ENCODE measurements around the gene CNGB1. TPM values are rescaled to one million over a fixed set of nuclear protein-coding genes. Genes with fewer than 3 reads are reported as not detected.
A peak's percentile ranks its signal among the peaks of the same experiment; 100 is the strongest.
"Not testable (repeated sequence)": the region's sequence is repeated elsewhere in the genome, so short reads cannot be mapped to it uniquely, and the experiment has no call there.

CNGB1 gene
- total RNA-seq, 1 experiment from 2014 or later = not detected

DNA sequence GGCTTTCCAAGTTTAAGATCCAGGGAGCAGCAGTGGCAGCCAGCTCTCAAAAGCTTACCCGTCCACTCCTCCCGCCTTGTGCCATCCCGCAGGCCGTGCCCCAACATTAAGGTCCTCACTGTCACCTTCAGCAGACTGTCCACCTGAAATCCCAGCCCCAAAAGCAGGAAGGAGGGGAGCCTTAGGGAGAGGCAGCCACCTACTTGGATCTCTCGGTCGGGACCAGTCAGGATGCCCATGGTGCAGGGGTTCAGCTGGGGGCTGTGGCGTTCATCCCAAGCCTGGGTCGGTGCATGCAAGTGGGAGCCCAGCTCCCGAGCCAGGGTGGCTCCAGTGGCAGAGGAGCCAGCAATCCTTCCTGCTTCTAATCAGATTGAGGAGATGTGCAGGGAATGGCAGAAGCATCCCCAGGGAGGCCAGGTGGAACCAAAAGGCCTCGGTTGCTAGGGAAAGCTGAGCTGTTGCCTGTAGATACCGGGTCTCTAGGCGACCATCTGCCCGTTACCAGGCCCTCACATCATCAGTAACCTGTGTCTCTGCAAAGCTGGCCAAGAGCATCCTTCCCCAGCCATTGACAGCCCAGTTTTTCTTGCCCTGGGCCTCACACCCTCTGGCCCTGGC lies 24.6 kb downstream of the CNGB1 start:
- intact Hi-C loops (cut with micrococcal nuclease; ENCODE audit: unreplicated experiment) = no loop called here
- Histone ChIP-seq H3K4me3 (ENCODE audit: low read depth, low read length, poor library complexity, severe bottlenecking) (no peak overlapping the region), H3K4me1 (ENCODE audit: insufficient read depth, low read length, poor library complexity, severe bottlenecking) (peaks cover 10% of the 10 kb centered on the region), H3K27me3 (replicated peaks; ENCODE audit: insufficient read depth, low read depth, low read length, poor library complexity) (no peaks in the 10 kb centered on the region), H3K36me3 (ENCODE audit: insufficient read depth, low read length, poor library complexity, severe bottlenecking) (no peaks in the 10 kb centered on the region), H3K27ac (ENCODE audit: low read depth, low read length, poor library complexity, severe bottlenecking) (no peak overlapping the region), H3K9me3 (ENCODE audit: low read depth, low read length, poor library complexity, severe bottlenecking) (no peaks in the 10 kb centered on the region)
- no TSS peak for BruUV-seq (replicated peaks)
- ChIA-PET CTCF (no interaction called here), POLR2A (ENCODE audit: low non-redundant PET) (no interaction called here)
- TF ChIP-seq, protein P1, sequence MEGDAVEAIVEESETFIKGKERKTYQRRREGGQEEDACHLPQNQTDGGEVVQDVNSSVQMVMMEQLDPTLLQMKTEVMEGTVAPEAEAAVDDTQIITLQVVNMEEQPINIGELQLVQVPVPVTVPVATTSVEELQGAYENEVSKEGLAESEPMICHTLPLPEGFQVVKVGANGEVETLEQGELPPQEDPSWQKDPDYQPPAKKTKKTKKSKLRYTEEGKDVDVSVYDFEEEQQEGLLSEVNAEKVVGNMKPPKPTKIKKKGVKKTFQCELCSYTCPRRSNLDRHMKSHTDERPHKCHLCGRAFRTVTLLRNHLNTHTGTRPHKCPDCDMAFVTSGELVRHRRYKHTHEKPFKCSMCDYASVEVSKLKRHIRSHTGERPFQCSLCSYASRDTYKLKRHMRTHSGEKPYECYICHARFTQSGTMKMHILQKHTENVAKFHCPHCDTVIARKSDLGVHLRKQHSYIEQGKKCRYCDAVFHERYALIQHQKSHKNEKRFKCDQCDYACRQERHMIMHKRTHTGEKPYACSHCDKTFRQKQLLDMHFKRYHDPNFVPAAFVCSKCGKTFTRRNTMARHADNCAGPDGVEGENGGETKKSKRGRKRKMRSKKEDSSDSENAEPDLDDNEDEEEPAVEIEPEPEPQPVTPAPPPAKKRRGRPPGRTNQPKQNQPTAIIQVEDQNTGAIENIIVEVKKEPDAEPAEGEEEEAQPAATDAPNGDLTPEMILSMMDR (conservative IDR thresholded peaks at IDR 0.05; ENCODE audit: low read depth, low read length) = no peak
- no peak for DNase-seq (ENCODE audit: low spot score)

DNA sequence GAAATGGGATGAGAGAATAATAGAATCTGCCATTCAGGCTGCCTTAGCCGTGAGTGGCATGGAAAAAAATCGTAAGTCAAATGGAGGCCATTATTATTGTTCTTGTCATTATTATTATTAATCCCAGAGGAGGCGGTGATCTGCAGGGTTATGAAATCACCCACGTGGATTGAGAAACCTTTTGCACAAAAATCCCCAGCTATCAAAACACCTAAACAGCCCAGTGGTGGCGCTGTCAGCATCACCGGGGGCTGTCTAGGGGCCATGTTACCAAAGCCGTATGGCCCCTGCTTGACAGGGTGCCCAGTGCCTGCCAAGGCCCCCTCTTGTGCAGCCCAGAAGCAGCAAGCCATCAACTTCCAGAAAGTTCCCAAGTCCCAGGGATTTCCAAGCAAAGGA lies 25.2 kb downstream of the CNGB1 start:
- no peak for TF ChIP-seq EZH2 (IDR thresholded peaks at IDR 0.05; ENCODE audit: borderline replicate concordance, low read depth, low read length, poor library complexity, severe bottlenecking)
- TF ChIP-seq, protein P1 (conservative IDR thresholded peaks at IDR 0.05; ENCODE audit: low read depth, low read length) = peak; percentile 26; the same call in 1 of the 2 replicates
- ChIA-PET POLR2A (ENCODE audit: low non-redundant PET) (no interaction called here), CTCF (no interaction called here)
- no peaks in the 10 kb centered on the region for H3K9me3 ChIP-seq (ENCODE audit: low read depth, low read length, poor library complexity, severe bottlenecking)
- no peak overlapping the region for H3K4me3 ChIP-seq (ENCODE audit: low read depth, low read length, poor library complexity, severe bottlenecking)
- H3K27me3 ChIP-seq (replicated peaks; ENCODE audit: insufficient read depth, low read depth, low read length, poor library complexity) = no peaks in the 10 kb centered on the region
- intact Hi-C loops (cut with micrococcal nuclease; ENCODE audit: unreplicated experiment) = no loop called here
- BruUV-seq (replicated peaks) = no TSS peak
- no peak for DNase-seq (ENCODE audit: low spot score)
- no peaks in the 10 kb centered on the region for H3K36me3 ChIP-seq (ENCODE audit: insufficient read depth, low read length, poor library complexity, severe bottlenecking)
- no peak overlapping the region for H3K27ac ChIP-seq (ENCODE audit: low read depth, low read length, poor library complexity, severe bottlenecking)
- peaks cover 11% of the 10 kb centered on the region for H3K4me1 ChIP-seq (ENCODE audit: insufficient read depth, low read length, poor library complexity, severe bottlenecking)

DNA sequence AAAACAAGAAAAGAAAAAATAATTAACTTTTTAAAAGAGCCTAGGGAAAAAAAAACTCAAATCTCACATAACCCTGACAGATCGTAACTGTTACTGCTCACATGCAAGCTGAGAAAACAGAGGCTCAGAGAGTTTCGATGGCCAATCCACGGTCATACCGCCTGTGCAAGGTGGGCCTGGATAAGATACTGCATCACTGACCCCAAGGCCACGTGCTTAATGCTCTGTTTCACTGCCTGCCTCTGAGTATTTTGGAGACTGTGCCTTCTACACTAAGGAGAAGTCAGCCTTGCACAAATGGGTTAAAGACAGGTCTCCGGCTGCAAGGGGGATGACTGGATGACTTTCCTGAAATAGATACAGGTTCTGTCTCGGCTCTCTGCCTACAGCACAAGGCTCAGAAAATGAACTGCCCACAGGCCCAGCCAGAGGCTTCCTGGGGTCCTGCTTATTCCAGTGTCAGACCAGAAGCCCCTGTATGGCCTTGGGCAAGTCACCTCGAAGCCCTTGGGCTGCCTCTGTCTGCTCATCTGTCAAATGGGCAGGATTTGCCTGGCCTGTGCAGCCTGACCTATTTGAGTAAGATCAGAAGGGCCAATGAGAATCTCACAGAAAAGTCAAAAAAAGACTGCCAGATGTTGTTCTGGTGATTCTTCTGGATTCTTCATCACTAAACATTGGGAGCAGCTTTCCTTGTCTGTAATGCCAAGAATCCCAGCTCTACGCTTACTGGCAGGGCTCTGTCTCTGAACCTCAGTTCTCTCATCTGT lies 25.8 kb downstream of the CNGB1 start:
- intact Hi-C loops (cut with micrococcal nuclease; ENCODE audit: unreplicated experiment) = no loop called here
- Histone ChIP-seq H3K4me1 (ENCODE audit: insufficient read depth, low read length, poor library complexity, severe bottlenecking) (peaks cover 10% of the 10 kb centered on the region), H3K9me3 (ENCODE audit: low read depth, low read length, poor library complexity, severe bottlenecking) (no peaks in the 10 kb centered on the region), H3K4me3 (ENCODE audit: low read depth, low read length, poor library complexity, severe bottlenecking) (no peak overlapping the region), H3K27me3 (replicated peaks; ENCODE audit: insufficient read depth, low read depth, low read length, poor library complexity) (no peaks in the 10 kb centered on the region), H3K27ac (ENCODE audit: low read depth, low read length, poor library complexity, severe bottlenecking) (no peak overlapping the region), H3K36me3 (ENCODE audit: insufficient read depth, low read length, poor library complexity, severe bottlenecking) (no peaks in the 10 kb centered on the region)
- no peak for DNase-seq (ENCODE audit: low spot score)
- ChIA-PET CTCF (no interaction called here), POLR2A (ENCODE audit: low non-redundant PET) (no interaction called here)
- BruUV-seq (replicated peaks) = no TSS peak
- TF ChIP-seq, protein P1 (conservative IDR thresholded peaks at IDR 0.05; ENCODE audit: low read depth, low read length) = no peak
- no peak for TF ChIP-seq EZH2 (IDR thresholded peaks at IDR 0.05; ENCODE audit: borderline replicate concordance, low read depth, low read length, poor library complexity, severe bottlenecking)

DNA sequence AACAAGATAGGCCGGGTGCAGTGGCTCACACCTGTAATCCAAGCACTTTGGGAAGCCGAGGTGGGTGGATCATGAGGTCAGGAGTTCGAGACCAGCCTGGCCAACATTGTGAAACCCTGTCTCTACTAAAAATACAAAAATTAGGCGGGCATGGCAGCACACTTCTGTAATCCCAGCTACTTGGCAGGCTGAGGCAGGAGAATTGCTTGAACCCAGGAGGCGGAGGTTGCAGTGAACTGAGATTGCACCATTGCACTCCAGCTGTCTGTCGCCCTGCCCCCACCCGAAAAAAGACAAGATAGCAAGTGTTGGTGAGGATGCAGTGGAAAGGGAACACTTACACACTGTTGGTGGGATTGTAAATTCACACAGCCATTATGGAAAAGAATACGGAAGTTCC lies 27.5 kb downstream of the CNGB1 start:
- POLR2A ChIA-PET (ENCODE audit: low non-redundant PET); H3K9me3 ChIP-seq (ENCODE audit: low read depth, low read length, poor library complexity, severe bottlenecking); H3K4me3 ChIP-seq (ENCODE audit: low read depth, low read length, poor library complexity, severe bottlenecking); H3K27ac ChIP-seq (ENCODE audit: low read depth, low read length, poor library complexity, severe bottlenecking); H3K36me3 ChIP-seq (ENCODE audit: insufficient read depth, low read length, poor library complexity, severe bottlenecking); DNase-seq (ENCODE audit: low spot score); H3K27me3 ChIP-seq (replicated peaks; ENCODE audit: insufficient read depth, low read depth, low read length, poor library complexity); BruUV-seq (replicated peaks); H3K4me1 ChIP-seq (ENCODE audit: insufficient read depth, low read length, poor library complexity, severe bottlenecking); intact Hi-C loops (cut with micrococcal nuclease; ENCODE audit: unreplicated experiment): not testable (repeated sequence)
- CTCF ChIA-PET = interaction anchor here (0.5 kb wide), 1 partner anchor 422 kb away, joined by 6 read pairs; no protein-coding TSS in a partner anchor

DNA sequence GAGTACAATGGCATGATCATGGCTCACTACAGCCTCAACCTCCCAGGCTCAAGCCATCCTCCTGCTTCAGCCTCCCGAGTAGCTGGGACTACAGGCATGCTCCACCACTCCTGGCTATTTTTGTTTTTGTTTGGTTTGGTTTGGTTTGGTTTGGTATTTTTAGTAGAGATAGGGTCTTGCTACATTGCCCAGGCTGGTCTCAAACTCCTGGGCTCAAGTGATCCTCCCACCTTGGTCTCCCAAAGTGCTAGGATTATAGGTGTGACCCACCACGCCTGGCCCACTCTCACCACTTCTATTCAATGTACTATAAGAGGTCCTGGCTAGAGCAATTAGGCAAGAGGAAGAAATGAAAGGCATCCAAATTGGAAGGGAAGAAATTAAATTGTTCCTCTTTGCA lies 29.0 kb downstream of the CNGB1 start:
- H3K4me3 ChIP-seq (ENCODE audit: low read depth, low read length, poor library complexity, severe bottlenecking); POLR2A ChIA-PET (ENCODE audit: low non-redundant PET); H3K9me3 ChIP-seq (ENCODE audit: low read depth, low read length, poor library complexity, severe bottlenecking); DNase-seq (ENCODE audit: low spot score); H3K36me3 ChIP-seq (ENCODE audit: insufficient read depth, low read length, poor library complexity, severe bottlenecking); BruUV-seq (replicated peaks); H3K27me3 ChIP-seq (replicated peaks; ENCODE audit: insufficient read depth, low read depth, low read length, poor library complexity); H3K4me1 ChIP-seq (ENCODE audit: insufficient read depth, low read length, poor library complexity, severe bottlenecking); H3K27ac ChIP-seq (ENCODE audit: low read depth, low read length, poor library complexity, severe bottlenecking); intact Hi-C loops (cut with micrococcal nuclease; ENCODE audit: unreplicated experiment): not testable (repeated sequence)
- CTCF ChIA-PET = interaction anchor here (0.7 kb wide), 1 partner anchor 66 kb away, joined by 3 read pairs; no protein-coding TSS in a partner anchor

Data from A673 (cell line).